A549 treated with dexamethasone at 1 μM for 4 hours (cell line): ENCODE data around the gene CNTF. TPM values are rescaled to one million over a fixed set of nuclear protein-coding genes. Genes with fewer than 3 reads are reported as not detected.

Experiments used
- total RNA-seq: library from RNA; stranded (reverse); fragments of 200-300 nt; extraction: Qiagen RNA extraction; gene quantifications from 5 replicates; pipeline ENCODE4 v1.2.3, GENCODE V29; 2022

Gene CNTF, protein sequence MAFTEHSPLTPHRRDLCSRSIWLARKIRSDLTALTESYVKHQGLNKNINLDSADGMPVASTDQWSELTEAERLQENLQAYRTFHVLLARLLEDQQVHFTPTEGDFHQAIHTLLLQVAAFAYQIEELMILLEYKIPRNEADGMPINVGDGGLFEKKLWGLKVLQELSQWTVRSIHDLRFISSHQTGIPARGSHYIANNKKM
- 1.2 to 1.7 TPM (median 1.3 TPM) in 5 replicates for total RNA-seq

DNA sequence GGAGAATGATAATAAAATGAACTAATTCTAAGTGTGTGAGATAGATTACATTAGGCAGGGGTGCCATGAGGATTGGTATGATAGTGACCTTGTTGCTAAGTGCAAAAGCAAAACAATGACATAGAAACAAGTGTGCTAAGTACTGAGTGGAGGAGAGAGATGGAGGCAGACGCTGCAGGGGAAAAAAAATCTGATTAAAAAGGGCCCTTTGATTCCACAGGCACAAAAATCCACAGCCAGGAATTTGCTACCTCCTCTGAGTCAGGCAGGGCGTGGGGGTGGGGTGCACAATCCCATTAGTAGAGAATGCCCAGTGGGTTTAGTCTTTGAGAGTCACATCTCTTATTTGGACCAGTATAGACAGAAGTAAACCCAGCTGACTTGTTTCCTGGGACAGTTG, at the start of gene CNTF:
Gene CNTF (plus strand): TSS at position 322 of the 400 bp plus-strand sequence. CDS start 88 bp downstream, outside the sequence.

DNA sequence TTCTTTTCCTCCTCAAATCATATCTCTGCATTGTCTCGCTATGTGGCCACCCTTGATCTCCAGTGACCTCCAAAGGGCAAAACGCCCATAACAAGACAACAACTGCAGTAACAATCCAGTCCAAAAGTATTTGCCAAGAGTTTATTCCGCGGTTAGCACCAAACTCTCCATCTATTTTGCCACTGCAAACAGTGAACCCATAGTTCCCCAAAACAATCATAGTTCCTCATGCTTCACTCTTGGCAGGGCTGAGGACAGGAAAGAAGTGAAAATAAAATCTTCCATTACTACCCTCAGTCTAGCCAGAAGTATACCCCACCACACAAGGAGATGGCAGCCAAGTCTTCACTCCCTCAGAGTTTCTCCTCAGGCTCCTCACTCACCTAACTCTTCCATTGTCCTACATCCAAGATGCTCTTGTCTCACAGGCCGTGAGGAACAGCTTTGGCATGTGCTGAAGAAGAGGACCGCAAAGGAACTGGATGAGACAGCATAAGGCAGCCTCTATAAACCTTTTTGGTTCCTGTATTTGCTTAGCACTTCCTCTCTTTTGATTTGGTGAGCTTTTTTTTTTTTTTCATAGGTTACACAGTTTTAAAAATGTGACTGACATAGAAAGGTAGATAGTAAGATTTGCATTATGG, 47.0 kb upstream of the CNTF start, which contains the start of gene LPXN:
Gene LPXN (minus strand): TSS at position 480 of the 644 bp plus-strand sequence. CDS start 84 bp downstream, at position 396.

DNA sequence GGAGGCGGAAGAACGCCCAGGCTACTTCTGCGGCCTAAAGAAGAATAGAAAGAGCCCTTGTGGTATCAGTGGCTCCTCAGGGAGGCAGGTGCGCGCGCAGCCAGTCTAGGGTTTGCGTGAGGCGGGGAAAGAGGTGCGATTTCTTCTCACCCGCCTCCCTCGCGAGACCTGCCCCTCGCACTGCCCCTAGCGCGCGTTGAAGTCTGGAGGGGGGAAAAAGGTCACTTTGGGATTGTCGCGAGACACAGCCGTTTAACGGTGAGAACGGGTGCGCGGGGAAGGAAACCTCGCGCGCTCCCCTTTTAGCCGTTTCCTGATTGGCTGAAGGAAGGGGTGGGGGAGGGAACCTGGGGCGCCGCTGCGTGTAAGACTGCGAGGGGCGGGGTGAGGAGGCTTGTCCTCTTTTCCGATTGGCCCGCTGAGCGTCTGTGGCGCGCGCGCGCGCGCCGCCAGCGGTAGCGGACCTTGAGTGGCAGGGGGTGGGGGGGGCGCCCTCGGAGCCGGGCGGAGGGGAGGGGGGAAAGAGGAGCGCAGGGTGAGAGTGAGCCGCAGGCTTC, 43.8 kb upstream of the CNTF start, which contains the start of gene ZFP91:
Gene ZFP91 (plus strand): TSS at position 429 of the 557 bp plus-strand sequence. CDS start 219 bp downstream, outside the sequence.

Other genes starting within 250 kb of the CNTF start
- not detected in 5 replicates for gene OR5B3, start 215.8 kb upstream of the CNTF start, total RNA-seq
- gene OR5B2, start 194.5 kb upstream of the CNTF start, total RNA-seq: not detected in 5 replicates
- gene OR5B12, start 180.4 kb upstream of the CNTF start, total RNA-seq: not detected in 5 replicates
- gene OR5B21, start 114.6 kb upstream of the CNTF start, total RNA-seq: not detected in 5 replicates
- 2.0 to 2.5 TPM (median 2.2 TPM) in 5 replicates for gene LPXN, start 46.8 kb upstream of the CNTF start, total RNA-seq
- gene ZFP91, start 43.6 kb upstream of the CNTF start, total RNA-seq: 36.8 to 49.2 TPM (median 44.1 TPM) in 5 replicates
- gene GLYAT, start 109.3 kb downstream of the CNTF start, total RNA-seq: not detected in 5 replicates
- 0.06 to 0.21 TPM in 2 of 5 replicates, not detected in the others for gene GLYATL2, start 222.0 kb downstream of the CNTF start, total RNA-seq